ENCODE measurements around the gene PSME1.

GRCh38 chr14:24093207-24093900 is 42.6 kb upstream of the PSME1 start:
- TF ChIP-seq POLR2A (IDR thresholded peaks at IDR 0.05) (no peak), CTCF (IDR thresholded peaks at IDR 0.05) (no peak)
